ENCODE measurements around the gene YIPF6.
"Not testable (repeated sequence)": the region's sequence is repeated elsewhere in the genome, so short reads cannot be mapped to it uniquely, and the experiment has no call there.

YIPF6 gene

GRCh38 chrX:68498508-68499379 is at the start of gene YIPF6:
YIPF6 (plus strand) TSS chrX:68499051; CDS start chrX:68499067, 16 bp downstream.
- H3K27ac Mint-ChIP-seq, result peak within 1 kb of the TSS; percentile 99

GRCh38 chrX:68451720-68452119 is 47.1 kb upstream of the YIPF6 start:
- Mint-ChIP-seq H3K9me3 (no peaks in the 10 kb centered on the region), H3K4me3 (no peak overlapping the region), H3K36me3 (no peaks in the 10 kb centered on the region), H3K4me1 (no peaks in the 10 kb centered on the region), H3K27ac (no peak overlapping the region), H3K27me3 (peaks cover 0 to 4% of the 10 kb centered on the region in 2 donors)
- no peak for DNase-seq
- ATAC-seq (replicated peaks), result no peak

More at GRCh38 chrX:68498508-68499379, at the start of gene YIPF6:
- Mint-ChIP-seq H3K27me3 (peaks cover 0 to 6% of the 10 kb centered on the region in 2 donors), H3K4me1 (peaks cover 7 to 26% of the 10 kb centered on the region in 2 donors), H3K36me3 (peaks cover 2 to 19% of the 10 kb centered on the region in 2 donors), H3K9me3 (no peaks in the 10 kb centered on the region), H3K4me3 (peak within 1 kb of the TSS; percentile 94 to 96)
- DNase-seq, result peak; percentile 68
- ATAC-seq (replicated peaks), result peak; percentile 97 to 98

GRCh38 chrX:68454476-68455150 is 44.2 kb upstream of the YIPF6 start:
- no peak for DNase-seq
- no peaks in the 10 kb centered on the region for H3K9me3 Mint-ChIP-seq
- no peaks in the 10 kb centered on the region for H3K36me3 Mint-ChIP-seq
- H3K4me1 Mint-ChIP-seq, result no peaks in the 10 kb centered on the region
- no peaks in the 10 kb centered on the region for H3K27me3 Mint-ChIP-seq
- ATAC-seq (replicated peaks), result no peak
- no peak overlapping the region for H3K4me3 Mint-ChIP-seq
- H3K27ac Mint-ChIP-seq, result no peak overlapping the region

GRCh38 chrX:68455151-68455510 is 43.7 kb upstream of the YIPF6 start:
- Mint-ChIP-seq H3K27me3 (peaks cover 0 to 3% of the 10 kb centered on the region in 2 donors), H3K27ac (no peak overlapping the region), H3K9me3 (no peaks in the 10 kb centered on the region), H3K4me3 (no peak overlapping the region), H3K36me3 (no peaks in the 10 kb centered on the region), H3K4me1 (no peaks in the 10 kb centered on the region)
- no peak for ATAC-seq (replicated peaks)
- no peak for DNase-seq

GRCh38 chrX:68461093-68461492 is 37.8 kb upstream of the YIPF6 start:
- H3K27ac Mint-ChIP-seq, result no peak overlapping the region
- ATAC-seq (replicated peaks) (no peak), DNase-seq (no peak)
- H3K27me3 Mint-ChIP-seq, result peaks cover 0 to 4% of the 10 kb centered on the region in 2 donors
- no peaks in the 10 kb centered on the region for H3K9me3 Mint-ChIP-seq
- no peaks in the 10 kb centered on the region for H3K4me1 Mint-ChIP-seq
- H3K4me3 Mint-ChIP-seq, result no peak overlapping the region
- H3K36me3 Mint-ChIP-seq, result no peaks in the 10 kb centered on the region

GRCh38 chrX:68461576-68461975 is 37.3 kb upstream of the YIPF6 start:
- H3K4me3 Mint-ChIP-seq, result no peak overlapping the region
- DNase-seq, result no peak
- ATAC-seq (replicated peaks), result no peak
- H3K9me3 Mint-ChIP-seq, result no peaks in the 10 kb centered on the region
- peaks cover 0 to 4% of the 10 kb centered on the region in 2 donors for H3K27me3 Mint-ChIP-seq
- no peaks in the 10 kb centered on the region for H3K36me3 Mint-ChIP-seq
- H3K27ac Mint-ChIP-seq, result no peak overlapping the region
- H3K4me1 Mint-ChIP-seq, result no peaks in the 10 kb centered on the region

- Mint-ChIP-seq H3K27ac (no peak overlapping the region), H3K27me3 (peaks cover 0 to 4% of the 10 kb centered on the region in 2 donors), H3K9me3 (no peaks in the 10 kb centered on the region), H3K36me3 (no peaks in the 10 kb centered on the region), H3K4me1 (no peaks in the 10 kb centered on the region), H3K4me3 (no peak overlapping the region)
- DNase-seq, result no peak
- ATAC-seq (replicated peaks), result no peak
Measured at GRCh38 chrX:68462197-68462596, 36.7 kb upstream of the YIPF6 start.

GRCh38 chrX:68462653-68463052 is 36.2 kb upstream of the YIPF6 start:
- H3K27me3 Mint-ChIP-seq, result peaks cover 0 to 4% of the 10 kb centered on the region in 2 donors
- H3K9me3 Mint-ChIP-seq, result no peaks in the 10 kb centered on the region
- peak; percentile 46 to 62 for ATAC-seq (replicated peaks)
- peak; percentile 18 for DNase-seq
- H3K4me1 Mint-ChIP-seq, result no peaks in the 10 kb centered on the region
- H3K36me3 Mint-ChIP-seq, result no peaks in the 10 kb centered on the region
- H3K4me3 Mint-ChIP-seq, result no peak overlapping the region
- no peak overlapping the region for H3K27ac Mint-ChIP-seq

GRCh38 chrX:68463880-68464279 is 35.0 kb upstream of the YIPF6 start:
- ATAC-seq (replicated peaks), result no peak
- no peak for DNase-seq
- H3K4me1 Mint-ChIP-seq, result no peaks in the 10 kb centered on the region
- no peaks in the 10 kb centered on the region for H3K36me3 Mint-ChIP-seq
- H3K4me3 Mint-ChIP-seq, result no peak overlapping the region
- no peak overlapping the region for H3K27ac Mint-ChIP-seq
- peaks cover 0 to 4% of the 10 kb centered on the region in 2 donors for H3K27me3 Mint-ChIP-seq
- H3K9me3 Mint-ChIP-seq, result no peaks in the 10 kb centered on the region

- no peak for ATAC-seq (replicated peaks)
- Mint-ChIP-seq H3K4me1 (no peaks in the 10 kb centered on the region), H3K27me3 (peaks cover 0 to 4% of the 10 kb centered on the region in 2 donors), H3K4me3 (no peak overlapping the region), H3K9me3 (no peaks in the 10 kb centered on the region), H3K27ac (no peak overlapping the region), H3K36me3 (no peaks in the 10 kb centered on the region)
- DNase-seq, result no peak
Measured at GRCh38 chrX:68464796-68465195, 34.1 kb upstream of the YIPF6 start.

GRCh38 chrX:68480969-68481368 is 17.9 kb upstream of the YIPF6 start:
- Mint-ChIP-seq H3K4me3 (no peak overlapping the region), H3K27ac (no peak overlapping the region), H3K27me3 (peaks cover 9% of the 10 kb centered on the region in 2 donors), H3K9me3 (no peaks in the 10 kb centered on the region), H3K4me1 (no peaks in the 10 kb centered on the region), H3K36me3 (no peaks in the 10 kb centered on the region)
- no peak for DNase-seq
- ATAC-seq (replicated peaks), result no peak

- not testable (repeated sequence) for H3K36me3 Mint-ChIP-seq; H3K4me3 Mint-ChIP-seq; H3K27ac Mint-ChIP-seq; H3K9me3 Mint-ChIP-seq; ATAC-seq (replicated peaks); H3K4me1 Mint-ChIP-seq; DNase-seq; H3K27me3 Mint-ChIP-seq
Measured at GRCh38 chrX:68486198-68486597, 12.7 kb upstream of the YIPF6 start.

GRCh38 chrX:68487254-68487653 is 11.6 kb upstream of the YIPF6 start:
- ATAC-seq (replicated peaks) (no peak), DNase-seq (no peak)
- Mint-ChIP-seq H3K4me3 (no peak overlapping the region), H3K4me1 (no peaks in the 10 kb centered on the region), H3K27me3 (peaks cover 0 to 4% of the 10 kb centered on the region in 2 donors), H3K9me3 (no peaks in the 10 kb centered on the region), H3K27ac (no peak overlapping the region), H3K36me3 (no peaks in the 10 kb centered on the region)

- no peak for DNase-seq
- H3K4me1 Mint-ChIP-seq, result no peaks in the 10 kb centered on the region
- no peaks in the 10 kb centered on the region for H3K36me3 Mint-ChIP-seq
- ATAC-seq (replicated peaks), result no peak
- no peak overlapping the region for H3K4me3 Mint-ChIP-seq
- H3K9me3 Mint-ChIP-seq, result no peaks in the 10 kb centered on the region
- H3K27me3 Mint-ChIP-seq, result peaks cover 0 to 4% of the 10 kb centered on the region in 2 donors
- H3K27ac Mint-ChIP-seq, result no peak overlapping the region
Measured at GRCh38 chrX:68487924-68488323, 10.9 kb upstream of the YIPF6 start.

- Mint-ChIP-seq H3K4me3 (no peak overlapping the region), H3K27me3 (peaks cover 0 to 4% of the 10 kb centered on the region in 2 donors), H3K4me1 (no peaks in the 10 kb centered on the region), H3K27ac (no peak overlapping the region), H3K36me3 (no peaks in the 10 kb centered on the region), H3K9me3 (no peaks in the 10 kb centered on the region)
- ATAC-seq (replicated peaks) (no peak), DNase-seq (no peak)
Measured at GRCh38 chrX:68488657-68489056, 10.2 kb upstream of the YIPF6 start.

Data from stimulated activated naive B cell treated with anti-CD40 and anti-IgM and Interleukin-4, amounts not matched to agents 10 μg/mL and 1 μg/mL and 100 μg/mL, for 72 hours (primary cell).